ENCODE data around the gene ITPKA. TPM values are rescaled to one million over a fixed set of nuclear protein-coding genes. Genes with fewer than 3 reads are reported as not detected.
"Not testable (repeated sequence)": the region's sequence is repeated elsewhere in the genome, so short reads cannot be mapped to it uniquely, and the experiment has no call there.

ITPKA gene
- 7.3 and 9.7 TPM in 2 replicates for total RNA-seq (2014; rRNA removed; shearing (Covaris generic))

- peak; percentile 66 for DNase-seq (ENCODE audit: low spot score)
These were observed at the start of gene ITPKA for GRCh38 chr15:41493205-41493901. TSS of gene ITPKA (plus strand) at chr15:41493874. CDS start at chr15:41493928, 54 bp downstream.

GRCh38 chr15:41445399-41445798, 48.3 kb upstream of the ITPKA start:
- DNase-seq (ENCODE audit: low spot score) = no peak

- no peak for DNase-seq (ENCODE audit: low spot score)
These were observed 31.4 kb upstream of the ITPKA start for GRCh38 chr15:41462084-41462795.

GRCh38 chr15:41464889-41465580, 28.6 kb upstream of the ITPKA start:
- DNase-seq (ENCODE audit: low spot score) = no peak

- peak; percentile 76 for DNase-seq (ENCODE audit: low spot score)
These were observed 27.8 kb upstream of the ITPKA start for GRCh38 chr15:41465822-41466421.

GRCh38 chr15:41466711-41467110, 27.0 kb upstream of the ITPKA start:
- DNase-seq (ENCODE audit: low spot score) = no peak

- DNase-seq (ENCODE audit: low spot score) = not testable (repeated sequence)
These were observed 24.0 kb upstream of the ITPKA start for GRCh38 chr15:41469644-41470043.

- DNase-seq (ENCODE audit: low spot score) = no peak
These were observed 20.3 kb upstream of the ITPKA start for GRCh38 chr15:41473418-41473817.

GRCh38 chr15:41474436-41474835, 19.2 kb upstream of the ITPKA start:
- DNase-seq (ENCODE audit: low spot score) = peak; percentile 72

GRCh38 chr15:41474941-41475340, 18.7 kb upstream of the ITPKA start:
- no peak for DNase-seq (ENCODE audit: low spot score)

GRCh38 chr15:41476416-41477048, 17.1 kb upstream of the ITPKA start:
- no peak for DNase-seq (ENCODE audit: low spot score)

GRCh38 chr15:41480396-41481140, 13.1 kb upstream of the ITPKA start:
- no peak for DNase-seq (ENCODE audit: low spot score)

GRCh38 chr15:41482110-41482877, 11.4 kb upstream of the ITPKA start:
- no peak for DNase-seq (ENCODE audit: low spot score)

GRCh38 chr15:41483115-41483514, 10.6 kb upstream of the ITPKA start:
- no peak for DNase-seq (ENCODE audit: low spot score)

GRCh38 chr15:41483519-41483918, 10.2 kb upstream of the ITPKA start:
- DNase-seq (ENCODE audit: low spot score) = no peak

GRCh38 chr15:41484937-41485625, 8.6 kb upstream of the ITPKA start:
- no peak for DNase-seq (ENCODE audit: low spot score)

- no peak for DNase-seq (ENCODE audit: low spot score)
These were observed 7.4 kb upstream of the ITPKA start for GRCh38 chr15:41486286-41486685.

- no peak for DNase-seq (ENCODE audit: low spot score)
These were observed 6.3 kb upstream of the ITPKA start for GRCh38 chr15:41487381-41487780.

- DNase-seq (ENCODE audit: low spot score) = no peak
These were observed 5.9 kb upstream of the ITPKA start for GRCh38 chr15:41487802-41488201.
